AG09319 (cell line): ENCODE results near the gene AQP12B.

Source experiments
- DNase-seq: peaks from one replicate; pipeline ENCODE4 v3.0.0-alpha.2; 2010; ENCODE audit warnings: low read depth; ENCODE audit errors: extremely low read depth
- CTCF ChIP-seq: IDR thresholded peaks from 2 replicates; pipeline ENCODE4 v1.5.1; 2011; ENCODE audit warnings: low read depth, mild to moderate bottlenecking, inconsistent platforms, low read length, moderate library complexity

Gene AQP12B

GRCh38 chr2:240722376-240722775 is 39.7 kb upstream of the AQP12B start:
- TF ChIP-seq CTCF, result no peak
- DNase-seq, result no peak

DNA sequence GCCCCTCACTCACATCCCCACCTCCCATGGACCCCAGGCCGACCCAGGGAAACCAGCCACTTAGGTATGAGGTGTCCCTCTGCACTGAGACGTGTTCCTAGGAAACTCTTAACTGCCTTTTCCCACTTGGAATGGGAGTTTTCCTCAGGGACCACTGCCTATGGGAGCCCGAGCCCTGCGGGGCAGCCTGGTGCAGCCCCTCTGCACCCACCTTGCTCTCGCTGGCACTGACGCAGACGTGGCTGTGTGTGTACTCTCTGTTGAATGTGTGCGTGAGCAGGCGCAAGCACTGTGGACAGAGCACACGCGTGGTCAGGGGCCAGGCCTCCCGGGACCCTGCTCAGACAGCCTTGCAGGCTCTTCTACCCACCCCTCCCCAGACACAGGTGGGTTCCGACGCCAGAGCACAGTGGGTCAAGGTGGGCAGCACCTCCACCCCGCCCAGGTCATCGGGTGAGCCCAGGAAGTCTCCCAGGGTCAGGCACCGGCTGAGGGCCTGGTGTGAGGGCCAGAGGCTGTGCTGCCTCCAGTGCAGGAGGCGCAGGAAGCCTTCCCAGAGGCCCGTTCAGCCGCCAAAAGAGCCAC is 39.0 kb upstream of the AQP12B start:
- no peak for DNase-seq
- no peak for TF ChIP-seq CTCF

DNA sequence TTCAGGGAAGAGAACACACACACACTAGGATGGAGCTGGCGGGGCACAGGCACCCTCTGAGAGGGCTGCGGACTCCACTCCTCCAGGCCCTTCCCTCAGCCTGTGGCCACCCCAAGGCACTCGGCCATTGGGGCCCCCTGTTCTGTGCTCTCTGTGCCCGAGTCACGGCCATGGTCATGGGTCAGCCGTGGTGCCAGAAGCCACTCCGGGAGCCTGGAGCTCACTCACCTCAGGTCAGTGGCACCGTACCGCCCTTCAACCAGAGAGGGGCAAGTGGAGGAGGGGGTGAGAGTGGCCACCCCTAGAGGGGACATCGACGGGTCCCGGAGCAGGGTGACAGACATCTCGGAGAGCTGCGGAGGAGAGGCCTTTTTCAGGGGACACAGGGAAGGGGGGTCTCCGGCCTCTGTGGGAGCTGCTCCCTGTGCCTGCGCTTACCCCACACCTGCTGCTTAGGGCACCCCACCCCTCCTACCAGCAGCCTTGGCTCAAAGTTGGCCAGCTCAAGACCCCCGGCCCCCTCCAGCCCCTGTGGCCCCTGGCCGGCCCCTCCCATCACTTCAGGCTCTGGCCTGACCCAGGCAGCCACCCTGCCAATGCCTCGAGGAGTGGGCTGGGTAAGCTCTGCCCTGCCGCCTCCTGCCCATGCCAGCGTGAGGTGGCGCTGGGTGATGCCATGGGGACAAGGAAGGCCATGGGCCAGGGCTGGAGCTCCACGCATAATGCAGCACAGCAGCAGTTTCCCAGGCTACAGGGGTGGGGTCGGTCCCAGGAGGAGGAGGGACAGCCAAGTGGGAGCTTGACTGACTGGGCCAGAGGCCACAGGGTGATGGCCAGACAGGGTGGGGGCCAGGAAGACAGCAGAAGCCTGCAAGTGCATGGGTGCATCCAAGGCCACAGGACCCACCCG is 38.3 kb upstream of the AQP12B start:
- no peak for DNase-seq
- TF ChIP-seq CTCF, result no peak

- no peak for DNase-seq
- no peak for TF ChIP-seq CTCF
These were observed 37.2 kb upstream of the AQP12B start for GRCh38 chr2:240719676-240720545.

GRCh38 chr2:240718896-240719490 is 36.3 kb upstream of the AQP12B start:
- no peak for TF ChIP-seq CTCF
- DNase-seq, result no peak

DNA sequence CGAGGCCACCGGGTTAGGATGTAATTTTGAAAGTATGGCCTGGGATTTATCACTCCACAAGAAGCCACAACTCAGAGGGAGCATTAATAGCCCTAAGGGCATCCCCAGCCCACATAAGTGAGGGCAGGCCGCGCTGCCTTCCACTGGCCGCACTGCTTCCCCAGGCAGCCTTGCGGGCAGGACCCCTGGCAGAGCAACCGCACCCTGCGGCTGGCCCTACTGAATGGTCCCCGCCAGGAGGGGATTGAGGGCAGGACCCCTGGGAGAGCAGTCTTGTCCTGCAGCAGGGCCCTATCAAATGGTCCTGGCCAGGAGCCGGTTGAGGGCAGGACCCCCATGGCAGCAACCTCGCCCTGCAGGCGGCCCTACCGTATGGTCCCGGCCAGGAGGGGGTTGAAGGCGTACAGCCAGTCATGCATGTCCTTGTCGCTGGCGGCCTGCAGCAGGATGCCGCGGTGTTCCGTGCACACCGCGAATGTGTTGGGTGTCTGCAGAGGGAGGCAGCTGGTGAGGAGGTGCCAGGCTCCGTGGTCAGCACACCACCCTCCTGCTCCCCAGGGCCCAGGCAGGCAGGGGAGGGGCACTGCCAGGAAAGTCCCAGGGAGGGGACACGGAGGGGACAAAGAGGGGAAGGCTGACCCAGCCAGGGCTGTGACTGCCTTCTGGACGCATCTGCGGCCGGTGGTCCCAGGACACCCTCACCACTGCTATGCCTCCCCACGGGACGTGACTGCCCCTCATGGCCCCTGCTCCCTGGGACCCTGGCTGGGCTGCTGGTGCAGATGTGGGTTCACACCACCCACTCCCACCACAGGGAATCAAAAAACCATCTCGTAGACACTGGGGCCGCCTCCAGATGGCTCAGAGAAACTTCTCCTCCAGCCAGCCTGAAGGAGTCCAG is 35.2 kb upstream of the AQP12B start:
- no peak for TF ChIP-seq CTCF
- DNase-seq, result no peak
